ENCODE data around the gene TLR4. TPM values are rescaled to one million over a fixed set of nuclear protein-coding genes. Genes with fewer than 3 reads are reported as not detected.

Gene TLR4
- total and polyA plus RNA-seq, 4 experiments from 2014 or later = 0.08 to 0.83 (median 0.55) TPM; not detected in 1

- CTCF ChIA-PET (ENCODE audit: partially characterized antibody) = no interaction called here
- no peak for DNase-seq
- POLR2A ChIA-PET (ENCODE audit: partially characterized antibody) = no interaction called here
- Mint-ChIP-seq H3K27me3 (no peaks in the 10 kb centered on the region), H3K27ac (no peak overlapping the region), H3K4me3 (no peak overlapping the region), H3K9me3 (peaks cover 0 to 3% (median 0%) of the 10 kb centered on the region in 8 donors), H3K4me1 (peaks cover 0 to 3% (median 0%) of the 10 kb centered on the region in 4 donors), H3K36me3 (no peaks in the 10 kb centered on the region)
- no peak overlapping the region for H3K27ac ChIP-seq (ENCODE audit: low read depth, low read length)
- intact Hi-C loops (cut with micrococcal nuclease) = no loop called here
- no peak overlapping the region for H3K4me3 ChIP-seq (ENCODE audit: low read length in 2 of 2)
- no peaks in the 10 kb centered on the region for H3K36me3 ChIP-seq (ENCODE audit: insufficient read depth, low read length)
- no peaks in the 10 kb centered on the region for H3K4me1 ChIP-seq (ENCODE audit: insufficient read depth, low read length)
- H3K9me3 ChIP-seq (ENCODE audit: control insufficient read depth in 1 of 2, low read length in 2 of 2) = no peaks in the 10 kb centered on the region
- no peaks in the 10 kb centered on the region for H3K27me3 ChIP-seq (ENCODE audit: insufficient read depth, low read length)
These were observed 29.9 kb downstream of the TLR4 start for GRCh38 chr9:117734082-117734481.

- peaks cover 0 to 3% (median 0%) of the 10 kb centered on the region in 8 donors for H3K9me3 Mint-ChIP-seq
- ChIA-PET CTCF (ENCODE audit: partially characterized antibody) (no interaction called here), POLR2A (ENCODE audit: partially characterized antibody) (no interaction called here)
- Histone ChIP-seq H3K9me3 (ENCODE audit: control insufficient read depth in 1 of 2, low read length in 2 of 2) (no peaks in the 10 kb centered on the region), H3K27me3 (ENCODE audit: insufficient read depth, low read length) (no peaks in the 10 kb centered on the region), H3K4me1 (ENCODE audit: insufficient read depth, low read length) (no peaks in the 10 kb centered on the region), H3K4me3 (ENCODE audit: low read length in 2 of 2) (no peak overlapping the region), H3K27ac (ENCODE audit: low read depth, low read length) (no peak overlapping the region), H3K36me3 (ENCODE audit: insufficient read depth, low read length) (no peaks in the 10 kb centered on the region)
- H3K27ac Mint-ChIP-seq = no peak overlapping the region
- H3K4me1 Mint-ChIP-seq = peaks cover 0 to 3% (median 0%) of the 10 kb centered on the region in 4 donors
- intact Hi-C loops (cut with micrococcal nuclease) = no loop called here
- DNase-seq = no peak
- no peaks in the 10 kb centered on the region for H3K36me3 Mint-ChIP-seq
- no peaks in the 10 kb centered on the region for H3K27me3 Mint-ChIP-seq
- no peak overlapping the region for H3K4me3 Mint-ChIP-seq
These were observed 30.5 kb downstream of the TLR4 start for GRCh38 chr9:117734523-117735314.

GRCh38 chr9:117737721-117738226 lies 33.6 kb downstream of the TLR4 start:
- Histone ChIP-seq H3K36me3 (ENCODE audit: insufficient read depth, low read length) (no peaks in the 10 kb centered on the region), H3K27ac (ENCODE audit: low read depth, low read length) (no peak overlapping the region), H3K27me3 (ENCODE audit: insufficient read depth, low read length) (no peaks in the 10 kb centered on the region), H3K4me3 (ENCODE audit: low read length in 2 of 2) (no peak overlapping the region), H3K4me1 (ENCODE audit: insufficient read depth, low read length) (no peaks in the 10 kb centered on the region), H3K9me3 (ENCODE audit: control insufficient read depth in 1 of 2, low read length in 2 of 2) (no peaks in the 10 kb centered on the region)
- ChIA-PET CTCF (ENCODE audit: partially characterized antibody) (no interaction called here), POLR2A (ENCODE audit: partially characterized antibody) (no interaction called here)
- Mint-ChIP-seq H3K4me1 (peaks cover 0 to 3% (median 0%) of the 10 kb centered on the region in 4 donors), H3K27me3 (peaks cover 0 to 3% of the 10 kb centered on the region in 2 donors), H3K36me3 (no peaks in the 10 kb centered on the region), H3K4me3 (no peak overlapping the region), H3K9me3 (peaks cover 0 to 3% (median 0%) of the 10 kb centered on the region in 8 donors), H3K27ac (no peak overlapping the region)
- intact Hi-C loops (cut with micrococcal nuclease) = no loop called here
- DNase-seq = no peak

- Histone ChIP-seq H3K4me3 (ENCODE audit: low read length in 2 of 2) (no peak overlapping the region), H3K36me3 (ENCODE audit: insufficient read depth, low read length) (no peaks in the 10 kb centered on the region), H3K4me1 (ENCODE audit: insufficient read depth, low read length) (no peaks in the 10 kb centered on the region), H3K27me3 (ENCODE audit: insufficient read depth, low read length) (no peaks in the 10 kb centered on the region), H3K27ac (ENCODE audit: low read depth, low read length) (no peak overlapping the region), H3K9me3 (ENCODE audit: control insufficient read depth in 1 of 2, low read length in 2 of 2) (no peaks in the 10 kb centered on the region)
- Mint-ChIP-seq H3K27me3 (peaks cover 0 to 5% of the 10 kb centered on the region in 2 donors), H3K36me3 (no peaks in the 10 kb centered on the region), H3K27ac (no peak overlapping the region), H3K9me3 (peaks cover 0 to 2% (median 0%) of the 10 kb centered on the region in 8 donors), H3K4me3 (no peak overlapping the region), H3K4me1 (no peaks in the 10 kb centered on the region)
- POLR2A ChIA-PET (ENCODE audit: partially characterized antibody) = no interaction called here
- CTCF ChIA-PET (ENCODE audit: partially characterized antibody) = no interaction called here
- DNase-seq = no peak
- intact Hi-C loops (cut with micrococcal nuclease) = no loop called here
These were observed 35.0 kb downstream of the TLR4 start for GRCh38 chr9:117739206-117739605.

DNA sequence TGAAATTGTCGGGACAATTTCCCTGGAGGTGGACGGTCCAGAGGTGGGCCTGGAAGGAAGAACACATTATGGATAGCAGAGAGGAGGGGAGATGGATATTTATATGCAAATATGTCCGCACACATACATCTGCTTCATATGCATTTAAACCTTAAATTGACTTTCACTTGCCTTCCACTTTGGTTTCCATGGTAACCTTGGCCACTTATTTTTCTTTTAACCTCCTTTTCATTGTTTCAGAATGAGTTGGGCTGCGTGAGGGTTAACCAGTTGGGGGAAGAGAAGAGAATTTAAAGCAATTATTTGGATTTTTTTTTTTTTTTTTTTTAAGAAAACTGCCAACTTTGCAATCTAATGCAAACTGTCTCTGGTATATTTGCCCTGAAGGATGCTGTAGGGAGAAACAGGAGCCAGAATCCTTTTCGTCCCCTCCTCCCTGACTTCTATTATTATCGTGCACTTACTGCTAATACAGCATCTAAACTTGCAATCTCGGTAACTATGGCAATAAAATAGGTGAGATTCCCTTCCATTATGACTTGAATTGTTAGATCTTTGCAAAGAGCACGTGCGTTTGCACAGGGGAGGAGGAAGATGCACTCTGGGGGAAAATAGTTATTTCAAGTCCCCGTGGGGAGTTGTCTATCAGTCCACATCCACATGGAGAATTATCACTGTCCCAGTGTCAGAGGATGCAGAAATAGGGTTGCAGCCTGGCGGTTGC lies 35.6 kb downstream of the TLR4 start:
- no peak for DNase-seq
- peaks cover 0 to 2% (median 0%) of the 10 kb centered on the region in 8 donors for H3K9me3 Mint-ChIP-seq
- Histone ChIP-seq H3K9me3 (ENCODE audit: control insufficient read depth in 1 of 2, low read length in 2 of 2) (no peaks in the 10 kb centered on the region), H3K36me3 (ENCODE audit: insufficient read depth, low read length) (no peaks in the 10 kb centered on the region), H3K4me1 (ENCODE audit: insufficient read depth, low read length) (no peaks in the 10 kb centered on the region), H3K27ac (ENCODE audit: low read depth, low read length) (no peak overlapping the region), H3K4me3 (ENCODE audit: low read length in 2 of 2) (no peak overlapping the region), H3K27me3 (ENCODE audit: insufficient read depth, low read length) (no peaks in the 10 kb centered on the region)
- POLR2A ChIA-PET (ENCODE audit: partially characterized antibody) = no interaction called here
- H3K4me3 Mint-ChIP-seq = no peak overlapping the region
- CTCF ChIA-PET (ENCODE audit: partially characterized antibody) = no interaction called here
- no peaks in the 10 kb centered on the region for H3K4me1 Mint-ChIP-seq
- no peak overlapping the region for H3K27ac Mint-ChIP-seq
- H3K36me3 Mint-ChIP-seq = no peaks in the 10 kb centered on the region
- peaks cover 0 to 8% of the 10 kb centered on the region in 2 donors for H3K27me3 Mint-ChIP-seq
- intact Hi-C loops (cut with micrococcal nuclease) = no loop called here

- Mint-ChIP-seq H3K9me3 (peaks cover 0 to 2% (median 0%) of the 10 kb centered on the region in 8 donors), H3K4me3 (no peak overlapping the region), H3K4me1 (peaks cover 0 to 2% (median 0%) of the 10 kb centered on the region in 4 donors), H3K27me3 (peaks cover 6 to 18% of the 10 kb centered on the region in 2 donors), H3K27ac (no peak overlapping the region), H3K36me3 (no peaks in the 10 kb centered on the region)
- Histone ChIP-seq H3K27me3 (ENCODE audit: insufficient read depth, low read length) (no peaks in the 10 kb centered on the region), H3K36me3 (ENCODE audit: insufficient read depth, low read length) (no peaks in the 10 kb centered on the region), H3K4me1 (ENCODE audit: insufficient read depth, low read length) (no peaks in the 10 kb centered on the region), H3K9me3 (ENCODE audit: control insufficient read depth in 1 of 2, low read length in 2 of 2) (no peaks in the 10 kb centered on the region), H3K27ac (ENCODE audit: low read depth, low read length) (no peak overlapping the region), H3K4me3 (ENCODE audit: low read length in 2 of 2) (no peak overlapping the region)
- POLR2A ChIA-PET (ENCODE audit: partially characterized antibody) = no interaction called here
- CTCF ChIA-PET (ENCODE audit: partially characterized antibody) = no interaction called here
- intact Hi-C loops (cut with micrococcal nuclease) = no loop called here
- DNase-seq = no peak
These were observed 37.9 kb downstream of the TLR4 start for GRCh38 chr9:117742131-117742530.

DNA sequence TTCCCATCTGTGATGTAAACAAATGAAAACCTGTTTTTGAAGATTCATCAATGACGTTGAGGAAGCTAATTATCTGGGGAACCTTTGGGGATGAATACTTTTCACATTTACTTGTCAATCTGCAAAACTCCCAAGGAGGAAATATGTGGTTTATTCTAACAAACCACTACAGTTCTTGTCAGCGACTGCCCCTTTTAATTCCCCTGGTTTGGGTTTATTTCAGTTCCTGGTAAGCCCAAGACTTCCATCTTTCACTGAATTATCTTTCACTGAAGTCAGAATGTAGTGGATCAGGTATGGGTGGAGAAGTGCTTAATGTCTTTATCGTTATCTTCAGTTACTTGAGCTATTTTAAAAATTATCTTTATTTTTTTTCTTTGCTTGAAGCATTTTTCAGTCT lies 40.2 kb downstream of the TLR4 start:
- CTCF ChIA-PET (ENCODE audit: partially characterized antibody) = interaction anchor here (0.7 kb wide), 1 partner anchor 835 kb away, joined by 3 read pairs; no protein-coding TSS in a partner anchor
- POLR2A ChIA-PET (ENCODE audit: partially characterized antibody) = no interaction called here
- peaks cover 0 to 2% (median 0%) of the 10 kb centered on the region in 8 donors for H3K9me3 Mint-ChIP-seq
- Histone ChIP-seq H3K27me3 (ENCODE audit: insufficient read depth, low read length) (no peaks in the 10 kb centered on the region), H3K4me3 (ENCODE audit: low read length in 2 of 2) (no peak overlapping the region), H3K36me3 (ENCODE audit: insufficient read depth, low read length) (no peaks in the 10 kb centered on the region), H3K27ac (ENCODE audit: low read depth, low read length) (no peak overlapping the region), H3K9me3 (ENCODE audit: control insufficient read depth in 1 of 2, low read length in 2 of 2) (no peaks in the 10 kb centered on the region), H3K4me1 (ENCODE audit: insufficient read depth, low read length) (no peaks in the 10 kb centered on the region)
- no peak for DNase-seq
- H3K4me3 Mint-ChIP-seq = no peak overlapping the region
- intact Hi-C loops (cut with micrococcal nuclease) = no loop called here
- H3K4me1 Mint-ChIP-seq = peaks cover 0 to 2% (median 0%) of the 10 kb centered on the region in 4 donors
- H3K27ac Mint-ChIP-seq = no peak overlapping the region
- H3K36me3 Mint-ChIP-seq = no peaks in the 10 kb centered on the region
- H3K27me3 Mint-ChIP-seq = peaks cover 6 to 22% of the 10 kb centered on the region in 2 donors
